HTR-8/SVneo (cell line): Measurements from ENCODE around the gene NTM.

Source experiments
- DNase-seq: peaks from one replicate; pipeline ENCODE4 v3.0.0; 2011; ENCODE audit warnings: low spot score, mixed read lengths; ENCODE audit not compliant: insufficient read length
- FAIRE-seq: peaks from 2 replicates; lab custom pipeline; 2011; peaks lifted over from hg19 to GRCh38; lab: Jason Lieb, UNC

NTM gene

DNA sequence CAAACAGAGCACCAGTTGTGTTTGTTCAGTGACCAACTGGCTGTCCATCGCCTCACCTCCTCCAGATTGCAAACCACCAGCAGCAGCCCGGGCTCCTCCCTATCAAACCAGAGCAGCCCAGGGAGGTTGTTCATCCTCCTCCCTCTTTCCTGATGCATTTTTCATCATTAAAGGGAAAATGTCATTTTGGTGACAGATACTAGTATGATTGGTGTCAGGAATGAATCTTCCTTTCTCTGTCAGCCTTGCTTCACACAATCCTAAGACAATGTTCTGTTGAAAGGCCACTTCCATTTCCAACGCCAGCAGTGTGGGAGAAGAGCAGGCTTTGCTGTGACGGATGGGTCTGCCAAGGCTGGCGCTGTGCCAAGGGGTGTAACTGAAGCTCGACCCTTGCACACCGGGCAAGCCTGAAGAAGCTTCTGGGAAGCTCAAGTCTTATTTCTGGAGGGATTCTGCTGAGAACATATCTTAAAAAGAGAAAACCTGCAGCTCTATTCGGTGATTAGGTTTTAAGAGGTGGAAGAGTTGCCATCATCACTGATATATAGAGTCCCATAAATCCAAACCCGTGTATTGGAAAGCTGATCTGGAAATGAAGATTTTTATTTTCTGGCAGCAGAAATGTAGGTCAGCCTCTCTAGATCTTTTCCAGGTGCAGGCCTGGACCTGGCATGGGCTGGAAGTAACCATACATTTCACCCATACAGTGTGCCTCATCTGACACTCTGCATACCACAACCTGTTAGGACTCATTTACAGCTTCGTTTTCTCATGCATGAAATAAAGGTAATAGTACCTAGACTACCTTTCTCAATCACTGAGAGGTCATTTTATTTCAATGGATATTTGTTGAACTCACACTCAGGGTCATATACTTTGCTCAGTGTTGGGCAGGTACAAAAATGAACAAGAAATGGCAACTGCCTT lies 524.5 kb downstream of the NTM start:
- no peak for FAIRE-seq
- no peak for DNase-seq

DNA sequence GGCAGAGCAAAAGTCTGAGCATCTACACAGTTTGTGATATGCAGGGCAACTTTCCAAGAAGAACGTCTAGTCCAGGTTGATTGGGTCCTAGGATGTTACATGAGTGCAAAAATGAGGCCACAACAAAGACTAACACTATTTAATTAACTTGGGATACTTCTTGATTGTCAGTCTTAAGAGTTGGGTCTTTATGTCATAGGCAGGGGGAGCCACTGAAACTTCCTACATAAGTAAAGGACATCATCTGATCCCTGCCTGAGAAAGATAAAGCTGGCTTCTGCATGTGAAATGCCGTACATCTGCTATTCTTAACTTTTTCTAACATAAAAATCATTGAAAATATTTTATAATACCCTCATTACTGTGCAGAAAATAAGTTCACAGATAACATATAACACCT lies 525.5 kb downstream of the NTM start:
- FAIRE-seq: no peak
- no peak for DNase-seq

DNA sequence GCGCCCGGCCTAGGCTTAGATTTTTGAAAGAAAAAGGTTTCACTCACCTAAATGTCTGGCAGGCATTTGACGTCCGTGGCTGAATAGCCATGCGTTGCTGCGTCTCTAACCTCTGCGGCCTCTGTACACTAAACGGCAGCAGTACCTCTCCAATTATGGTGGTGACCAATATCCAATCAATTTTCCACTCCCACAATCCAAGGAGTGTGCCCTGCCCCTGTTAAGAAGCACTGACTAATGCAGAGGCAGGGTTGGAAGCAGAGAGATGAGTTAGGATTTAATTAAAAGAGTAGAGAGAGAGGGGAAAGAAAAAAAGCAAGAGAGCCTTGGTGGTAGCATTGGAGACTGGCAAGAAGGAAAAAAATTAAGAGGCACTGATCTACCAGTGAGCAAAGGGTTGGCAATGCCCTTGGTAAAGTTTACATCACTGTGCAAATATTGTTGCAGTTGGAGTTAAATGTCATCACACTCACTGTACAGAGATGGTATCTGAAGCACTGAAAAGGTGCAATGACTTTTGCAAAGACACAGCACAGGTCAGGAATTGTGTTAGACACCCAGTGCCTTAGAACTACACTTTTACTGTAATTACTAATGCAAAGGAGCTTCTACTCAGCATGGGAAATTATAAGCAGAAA lies 526.7 kb downstream of the NTM start:
- DNase-seq (no peak), FAIRE-seq (no peak)

DNA sequence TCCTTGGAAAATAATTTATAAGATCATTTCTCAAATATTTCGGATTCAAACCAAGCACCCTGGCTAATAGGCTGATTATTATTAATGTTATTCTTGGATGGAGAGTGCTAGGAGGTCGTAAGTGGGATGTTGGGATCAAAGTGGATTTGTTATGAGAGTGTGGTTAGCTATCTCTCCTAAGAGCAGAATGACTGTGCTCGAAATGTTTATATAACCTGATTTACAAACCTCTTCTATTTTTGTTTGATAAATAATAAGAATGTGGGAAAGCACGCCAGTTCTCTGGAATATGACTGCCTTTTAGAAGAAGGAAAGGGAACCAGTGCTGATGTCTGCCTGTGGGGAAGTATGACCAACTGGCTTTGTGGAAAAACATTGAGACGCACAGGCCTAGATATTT lies 527.5 kb downstream of the NTM start:
- DNase-seq (no peak), FAIRE-seq (no peak)

DNA sequence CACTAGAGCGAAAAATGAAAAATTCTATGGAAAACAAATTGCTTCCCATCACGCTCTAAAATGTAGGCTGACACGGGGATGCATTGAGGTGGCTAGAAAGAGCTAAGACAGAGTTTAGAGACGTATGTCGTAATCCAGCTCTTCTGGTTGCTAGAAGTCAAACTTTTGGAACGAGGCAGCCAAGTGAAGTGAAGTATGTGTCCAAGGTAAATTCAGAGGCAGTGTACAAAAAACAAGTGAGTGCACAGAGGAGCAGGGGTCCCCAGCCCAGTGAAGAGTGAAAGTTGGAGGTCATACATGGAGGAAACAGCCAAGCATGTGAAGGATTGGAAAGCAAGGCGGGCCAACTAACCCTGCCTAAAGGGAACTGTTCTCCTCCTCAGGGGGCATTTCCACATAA lies 528.5 kb downstream of the NTM start:
- no peak for DNase-seq
- no peak for FAIRE-seq

DNA sequence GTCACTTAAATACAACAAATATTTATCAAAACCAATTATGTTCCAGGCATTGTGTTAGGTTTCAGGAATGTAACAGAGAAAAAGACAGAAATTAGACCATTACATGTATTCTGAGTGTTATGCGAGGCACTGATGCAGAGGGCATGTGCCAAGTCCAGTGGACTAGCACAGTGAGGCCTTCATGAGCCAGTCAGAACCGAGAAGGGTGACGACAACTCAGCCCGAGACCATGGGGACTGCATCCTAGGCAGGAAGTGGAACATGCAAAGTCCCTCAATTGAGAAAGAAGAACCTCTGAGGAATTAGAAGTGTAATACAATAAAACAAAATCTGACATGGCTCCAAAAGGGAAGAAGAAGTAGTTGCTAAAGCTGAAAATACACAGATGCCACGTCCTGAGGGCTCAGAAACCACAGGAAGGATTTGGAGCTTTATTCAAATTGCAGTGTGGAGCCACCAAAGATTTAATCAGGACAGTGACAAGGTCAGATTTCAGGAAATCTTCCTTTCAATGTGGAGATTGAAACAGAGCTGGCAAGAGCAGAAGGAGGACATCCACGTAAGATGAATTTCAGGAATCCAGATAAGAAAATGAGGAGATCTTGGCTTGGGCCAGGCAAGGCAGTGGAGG lies 529.6 kb downstream of the NTM start:
- DNase-seq: no peak

DNA sequence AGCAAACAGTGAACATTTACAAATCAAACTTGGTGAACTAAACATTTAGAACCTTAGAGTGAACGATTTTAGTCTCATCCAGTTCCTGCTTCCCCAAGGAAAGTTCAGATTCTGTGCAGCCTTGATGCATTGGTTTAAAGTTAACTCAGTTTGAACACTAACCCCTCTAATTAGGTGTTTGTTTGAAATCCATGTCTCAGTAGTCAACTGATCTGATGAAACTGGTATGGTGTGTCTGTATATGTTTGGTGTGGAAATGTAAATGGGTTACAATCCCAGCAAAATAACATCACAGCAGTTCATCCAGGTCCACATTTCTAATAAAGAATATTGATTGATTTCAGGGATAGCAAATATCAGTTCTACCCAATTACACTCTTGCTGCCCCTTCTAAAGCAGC lies 532.0 kb downstream of the NTM start:
- DNase-seq: no peak
- no peak for FAIRE-seq

More for the DNA sequence above, 529.6 kb downstream of the NTM start:
- no peak for FAIRE-seq

DNA sequence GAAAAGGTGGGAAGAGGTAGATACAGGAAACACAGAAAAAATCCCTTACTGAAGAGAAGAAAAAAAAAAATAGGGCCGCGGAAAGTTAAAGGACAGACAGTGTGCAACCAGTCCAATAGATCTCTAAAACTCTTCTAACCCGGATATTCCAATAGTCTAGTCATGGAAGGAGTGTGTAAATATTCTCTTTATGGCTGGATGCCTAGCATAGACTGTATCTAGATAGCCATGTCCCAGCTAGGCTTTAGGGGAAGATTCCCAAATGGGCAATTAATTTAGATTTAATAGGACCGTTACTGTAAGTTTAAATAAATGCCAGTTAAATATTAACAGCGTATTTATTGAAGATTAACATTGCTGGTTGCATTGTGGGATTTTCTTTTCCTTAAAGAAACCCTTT lies 532.7 kb downstream of the NTM start:
- FAIRE-seq (no peak), DNase-seq (no peak)

DNA sequence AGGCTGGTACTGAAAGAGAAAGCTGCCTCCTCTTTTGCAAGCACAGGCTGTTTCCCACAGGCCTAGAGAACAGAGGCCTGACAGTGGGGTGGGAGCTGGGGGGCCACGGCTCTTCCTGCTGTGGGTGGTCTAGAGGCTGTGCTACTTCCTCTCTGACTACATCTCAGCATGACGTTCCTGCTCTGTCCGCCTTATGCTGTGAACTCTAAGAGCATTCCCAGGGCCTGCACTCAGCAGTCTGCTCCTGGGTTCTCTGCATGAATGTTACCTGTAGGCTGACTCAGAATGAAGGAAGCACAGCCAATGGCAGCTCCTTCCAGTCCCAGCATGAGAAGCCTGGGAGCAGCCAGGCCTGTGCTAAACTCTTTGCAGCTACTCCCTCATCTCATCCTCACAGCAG lies 534.3 kb downstream of the NTM start:
- FAIRE-seq (no peak), DNase-seq (no peak)

DNA sequence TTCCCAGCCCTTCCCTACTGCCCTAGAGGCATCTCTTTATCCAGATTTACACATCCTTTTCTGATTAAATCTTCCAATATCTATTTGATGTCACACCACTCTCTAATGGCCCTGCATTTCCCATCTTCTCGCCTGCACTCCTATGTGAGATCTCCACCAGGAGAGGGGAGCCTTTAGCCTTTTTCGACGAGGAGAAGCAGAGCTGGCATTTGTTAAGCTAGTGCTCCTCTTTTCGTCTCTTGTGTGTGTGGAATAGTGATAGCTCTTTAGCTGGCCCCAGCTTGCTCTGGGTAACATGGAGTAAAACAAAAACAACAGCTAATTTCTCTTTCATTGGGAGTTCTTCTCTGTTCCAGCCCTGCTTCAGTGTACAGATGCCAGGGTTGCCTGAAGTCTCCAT lies 536.5 kb downstream of the NTM start:
- FAIRE-seq: no peak

DNA sequence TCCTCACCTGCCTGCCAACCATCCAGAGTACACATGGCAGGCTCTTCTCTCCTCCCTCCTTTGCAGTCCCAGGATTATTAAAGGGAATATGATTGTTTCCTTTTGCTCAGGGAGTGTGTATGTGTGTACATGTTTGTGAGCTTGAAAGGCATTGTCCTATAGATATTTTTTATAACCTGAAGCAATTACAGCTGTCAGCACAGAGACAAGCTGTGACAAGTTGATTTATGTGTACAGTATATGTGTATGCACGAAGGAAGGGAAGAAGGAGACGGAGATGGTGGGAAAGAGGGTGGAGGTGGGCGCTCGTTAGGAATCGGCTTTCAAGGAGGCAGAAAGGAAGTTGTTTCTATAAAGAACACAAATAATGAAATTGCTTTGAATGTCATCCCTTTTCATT lies 537.0 kb downstream of the NTM start:
- DNase-seq: no peak
- no peak for FAIRE-seq

More for the DNA sequence above, 536.5 kb downstream of the NTM start:
- DNase-seq: no peak

DNA sequence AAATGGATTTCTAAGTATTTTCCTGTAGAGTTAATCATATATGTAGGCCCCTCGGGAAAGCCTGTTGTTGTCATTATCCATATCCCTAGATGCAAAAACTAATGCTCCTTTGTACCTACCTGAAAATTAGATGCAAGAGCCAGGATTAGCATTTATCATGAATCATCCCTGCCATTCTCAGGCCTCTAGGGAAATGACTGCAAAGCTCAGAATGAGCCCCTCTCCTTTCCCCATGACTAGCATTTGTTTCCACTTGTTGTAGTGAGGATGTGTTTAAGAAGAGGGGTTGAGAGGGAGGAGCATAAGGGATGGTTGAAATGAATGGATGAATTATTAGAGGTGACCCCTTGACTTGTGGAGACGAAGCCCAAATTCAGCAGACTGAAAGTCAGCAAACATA lies 537.9 kb downstream of the NTM start:
- FAIRE-seq (no peak), DNase-seq (no peak)

DNA sequence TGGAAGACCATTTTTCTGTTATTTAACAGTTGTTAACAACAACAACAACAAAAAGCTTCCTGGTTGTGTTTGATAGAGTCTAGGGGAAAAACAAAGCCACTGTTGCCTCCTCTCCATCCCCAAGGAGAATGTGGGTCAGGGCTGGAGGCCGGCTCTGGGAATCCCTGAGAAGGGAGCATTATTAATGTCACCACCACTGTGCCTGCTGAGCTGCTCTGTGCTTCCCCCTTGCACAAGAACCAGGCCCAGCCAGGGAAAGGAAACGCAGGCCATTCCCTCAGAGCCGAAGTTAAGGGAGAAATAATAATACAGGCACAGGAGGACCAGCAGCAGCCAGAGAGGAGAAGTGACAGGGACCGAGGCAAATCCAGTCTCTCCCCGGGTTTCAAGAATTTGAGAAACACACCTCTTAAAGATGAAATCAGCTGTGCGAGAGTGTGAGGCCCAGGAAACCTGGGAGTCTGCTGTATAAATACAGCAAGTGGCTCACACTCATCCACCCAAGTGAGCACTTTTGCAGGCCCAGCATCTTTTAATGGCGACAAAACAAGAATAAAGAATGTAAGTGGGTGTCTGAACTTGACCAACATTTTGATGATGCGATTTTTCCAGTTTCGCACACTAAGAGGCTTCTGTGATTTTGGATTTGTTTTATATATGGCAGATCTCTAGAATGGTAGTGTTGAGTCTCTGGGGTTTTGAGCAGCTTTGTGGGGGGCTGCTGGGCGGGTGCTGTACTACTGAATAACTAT lies 539.2 kb downstream of the NTM start:
- FAIRE-seq: no peak
- no peak for DNase-seq

DNA sequence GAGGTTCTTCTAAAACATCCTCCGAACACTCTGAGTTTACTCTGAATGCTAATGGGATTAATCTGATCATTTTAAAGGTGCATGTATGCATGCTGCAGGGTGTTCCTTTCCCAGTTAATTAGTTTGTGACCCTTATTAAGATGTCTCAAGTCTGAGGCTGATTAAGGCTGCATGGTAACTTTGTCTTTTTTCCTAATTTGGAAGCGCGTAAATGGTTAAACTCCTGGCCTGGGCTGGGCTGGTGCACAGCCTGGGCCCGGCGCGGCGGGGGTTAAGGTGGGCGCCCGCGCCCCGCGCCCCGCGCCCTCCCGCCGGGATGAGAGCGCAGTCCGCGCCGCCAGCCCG lies 539.7 kb downstream of the NTM start:
- FAIRE-seq (no peak), DNase-seq (no peak)

DNA sequence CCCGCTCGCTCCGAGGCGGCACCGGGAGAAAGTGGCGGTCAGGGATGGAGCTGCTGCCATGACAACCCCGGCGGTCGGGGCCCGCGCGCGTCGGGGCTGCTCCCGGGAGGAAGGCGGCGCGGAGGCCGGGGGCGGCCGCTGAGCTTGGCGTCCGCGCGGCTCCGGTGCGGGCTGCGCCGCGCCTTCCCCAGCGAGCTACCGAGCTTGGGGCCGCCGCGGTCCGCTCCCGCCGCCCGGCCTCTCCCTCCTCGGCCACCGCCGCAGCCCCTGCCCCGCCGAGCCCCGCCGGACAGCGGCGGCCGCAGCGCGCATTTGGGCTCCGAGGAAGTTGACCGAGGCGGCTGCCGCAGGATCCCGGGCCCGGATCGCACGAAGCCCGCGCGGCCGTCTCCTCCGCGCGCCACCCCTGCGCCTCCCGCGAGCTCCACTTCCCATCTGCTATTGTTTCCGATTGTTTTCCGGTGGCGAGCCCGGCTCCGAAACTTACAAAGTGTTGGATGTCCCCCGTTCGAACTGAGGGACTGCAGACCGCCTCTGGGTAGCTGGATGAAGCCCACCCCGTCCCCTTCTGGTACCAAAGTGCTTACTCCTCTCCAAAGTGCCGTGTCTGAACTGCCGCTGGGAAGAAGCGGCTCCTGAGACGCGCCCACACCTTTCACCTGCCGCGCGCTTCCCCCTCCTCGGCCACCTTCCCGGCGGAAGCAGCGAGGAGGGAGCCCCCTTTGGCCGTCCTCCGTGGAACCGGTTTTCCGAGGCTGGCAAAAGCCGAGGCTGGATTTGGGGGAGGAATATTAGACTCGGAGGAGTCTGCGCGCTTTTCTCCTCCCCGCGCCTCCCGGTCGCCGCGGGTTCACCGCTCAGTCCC lies 540.3 kb downstream of the NTM start:
- no peak for FAIRE-seq
- peak; percentile 19 for DNase-seq

DNA sequence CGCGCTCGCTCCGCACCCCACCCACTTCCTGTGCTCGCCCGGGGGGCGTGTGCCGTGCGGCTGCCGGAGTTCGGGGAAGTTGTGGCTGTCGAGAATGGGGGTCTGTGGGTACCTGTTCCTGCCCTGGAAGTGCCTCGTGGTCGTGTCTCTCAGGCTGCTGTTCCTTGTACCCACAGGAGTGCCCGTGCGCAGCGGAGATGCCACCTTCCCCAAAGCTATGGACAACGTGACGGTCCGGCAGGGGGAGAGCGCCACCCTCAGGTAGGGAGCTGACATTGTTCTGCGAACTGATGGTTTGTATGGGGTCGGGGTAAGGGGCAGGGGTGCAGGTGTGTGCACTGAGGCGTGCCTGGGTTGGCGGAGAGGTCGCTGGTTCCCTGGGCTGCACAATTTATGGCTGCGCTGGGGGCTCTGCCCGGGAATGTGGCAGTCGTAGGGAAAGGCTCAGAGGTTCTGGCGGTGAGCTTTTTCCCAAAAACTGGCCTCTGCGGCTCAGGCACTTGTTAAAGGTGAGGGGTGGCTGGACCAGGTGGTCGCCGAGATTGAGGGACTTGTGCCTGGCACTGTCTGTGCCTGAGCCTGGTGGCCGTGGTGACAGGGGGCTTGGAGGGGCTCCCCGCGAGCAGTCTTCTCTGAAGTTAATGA lies 541.1 kb downstream of the NTM start:
- DNase-seq: peak; percentile 5
- FAIRE-seq: peak; percentile 87

DNA sequence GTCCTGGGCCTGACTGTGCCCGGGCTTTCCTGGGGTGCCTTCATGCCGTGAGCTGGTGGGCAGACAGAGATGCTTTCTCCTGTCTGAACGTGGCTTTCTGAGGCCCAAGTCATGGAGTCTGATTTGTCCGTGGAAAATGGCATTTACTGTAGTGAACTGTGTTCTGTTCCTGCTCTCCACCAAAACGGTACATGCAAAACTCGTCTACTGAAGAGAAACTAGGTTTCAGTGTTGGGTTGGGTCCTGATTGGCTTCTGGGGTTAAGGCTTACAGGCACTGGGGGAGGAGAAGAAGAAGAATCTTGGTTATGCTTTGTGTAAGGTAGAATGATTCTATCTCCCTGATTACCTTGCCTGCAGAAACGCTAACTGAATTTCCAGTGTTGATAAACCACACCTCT lies 541.7 kb downstream of the NTM start:
- FAIRE-seq: no peak
- DNase-seq: no peak

DNA sequence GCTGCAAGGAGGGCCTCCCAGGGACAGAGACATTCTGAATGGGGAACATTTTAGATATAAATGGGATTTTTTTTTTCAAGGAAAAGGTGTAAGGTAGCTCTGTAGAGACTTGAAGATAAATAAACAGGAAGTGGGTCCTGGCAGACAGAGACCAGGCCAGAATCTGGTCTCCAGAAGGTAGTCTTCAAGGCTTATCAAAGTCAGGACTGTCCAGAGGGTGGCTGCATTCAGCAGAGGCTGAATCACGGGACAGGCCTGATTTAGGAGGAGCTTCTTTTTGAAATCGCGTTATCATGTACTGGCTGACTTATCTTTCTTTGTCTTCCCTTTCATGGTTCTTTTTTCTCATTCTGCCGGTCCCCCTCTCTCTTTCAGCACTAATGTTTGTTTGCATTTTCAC lies 542.9 kb downstream of the NTM start:
- FAIRE-seq: no peak
- no peak for DNase-seq

DNA sequence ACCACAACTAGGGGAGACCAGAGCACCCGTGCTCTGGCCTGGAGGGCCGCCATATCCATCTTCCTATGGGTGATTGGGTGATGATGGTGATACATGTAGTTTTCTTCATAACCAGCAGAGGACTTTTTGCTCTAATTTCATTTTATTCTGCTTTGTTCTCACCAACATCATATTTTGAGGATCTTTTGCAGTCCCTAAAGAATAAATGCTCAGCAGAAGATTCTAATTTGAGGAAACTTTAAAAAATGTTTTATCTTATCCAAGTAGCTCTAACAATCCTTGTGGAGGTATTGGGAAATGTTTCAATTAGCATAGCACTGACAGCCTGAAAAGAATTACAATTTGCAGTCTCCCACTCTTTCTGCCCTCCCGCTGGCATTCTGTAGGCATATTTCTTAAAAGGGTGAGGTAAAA lies 544.0 kb downstream of the NTM start:
- no peak for FAIRE-seq
- peak; percentile 6 for DNase-seq
